Activated gamma-delta T cell (primary cell): Measurements from ENCODE around the gene OSBPL8.
A peak's percentile ranks its signal among the peaks of the same experiment; 100 is the strongest.

ENCODE experiments used
- DNase-seq: peaks from one replicate; lab custom pipeline; 2025; lab: John Stamatoyannopoulos, UW
- total RNA-seq, 2 donors: gene quantifications; one replicate each; lab custom pipeline; 2026; lab: John Stamatoyannopoulos, UW

Gene OSBPL8
- 302 to 399 reads per million in 2 donors for total RNA-seq

GRCh38 chr12:76559400-76560085, at the start of gene OSBPL8:
Gene OSBPL8, minus strand, starts transcription at chr12:76559771. Its CDS starts 72,220 bp downstream, at chr12:76487551.
- peak; percentile 94 for DNase-seq

- no peak for DNase-seq
Observed at GRCh38 chr12:76608070-76608469, 48.5 kb upstream of the OSBPL8 start.

GRCh38 chr12:76595056-76595455, 35.5 kb upstream of the OSBPL8 start:
- DNase-seq = no peak

GRCh38 chr12:76591476-76591875, 31.9 kb upstream of the OSBPL8 start:
- DNase-seq = no peak

- DNase-seq = no peak
Observed at GRCh38 chr12:76590131-76590530, 30.6 kb upstream of the OSBPL8 start.

GRCh38 chr12:76588881-76589565, 29.5 kb upstream of the OSBPL8 start:
- DNase-seq = no peak

GRCh38 chr12:76587428-76588178, 28.0 kb upstream of the OSBPL8 start:
- DNase-seq = no peak

GRCh38 chr12:76586764-76587395, 27.3 kb upstream of the OSBPL8 start:
- DNase-seq = no peak

GRCh38 chr12:76583301-76583700, 23.7 kb upstream of the OSBPL8 start:
- DNase-seq = no peak

GRCh38 chr12:76573840-76574373, 14.3 kb upstream of the OSBPL8 start:
- no peak for DNase-seq

GRCh38 chr12:76571256-76571655, 11.7 kb upstream of the OSBPL8 start:
- no peak for DNase-seq

GRCh38 chr12:76569685-76570604, 10.4 kb upstream of the OSBPL8 start:
- DNase-seq = no peak

GRCh38 chr12:76568888-76569551, 9.4 kb upstream of the OSBPL8 start:
- no peak for DNase-seq

- DNase-seq = no peak
Observed at GRCh38 chr12:76568130-76568529, 8.6 kb upstream of the OSBPL8 start.

GRCh38 chr12:76563061-76563460, 3.5 kb upstream of the OSBPL8 start:
- no peak for DNase-seq

GRCh38 chr12:76562130-76562529, 2.6 kb upstream of the OSBPL8 start:
- DNase-seq = no peak

GRCh38 chr12:76560086-76560491, 518 bp upstream of the OSBPL8 start:
- DNase-seq = no peak

- peak; percentile 92 for DNase-seq
Observed at GRCh38 chr12:76558684-76559399, 729 bp downstream of the OSBPL8 start.

- DNase-seq = no peak
Observed at GRCh38 chr12:76556368-76556767, 3.2 kb downstream of the OSBPL8 start.

GRCh38 chr12:76555797-76556196, 3.8 kb downstream of the OSBPL8 start:
- DNase-seq = no peak
